GM21390 (cell line): ENCODE data around the gene TGFB2.

Experiments
- ATAC-seq: cut with Tn5 transposase; IDR thresholded peaks from one replicate; pipeline ENCODE4 v1.9.1; 2021; ENCODE audit not compliant: unreplicated experiment

The TGFB2 gene

DNA sequence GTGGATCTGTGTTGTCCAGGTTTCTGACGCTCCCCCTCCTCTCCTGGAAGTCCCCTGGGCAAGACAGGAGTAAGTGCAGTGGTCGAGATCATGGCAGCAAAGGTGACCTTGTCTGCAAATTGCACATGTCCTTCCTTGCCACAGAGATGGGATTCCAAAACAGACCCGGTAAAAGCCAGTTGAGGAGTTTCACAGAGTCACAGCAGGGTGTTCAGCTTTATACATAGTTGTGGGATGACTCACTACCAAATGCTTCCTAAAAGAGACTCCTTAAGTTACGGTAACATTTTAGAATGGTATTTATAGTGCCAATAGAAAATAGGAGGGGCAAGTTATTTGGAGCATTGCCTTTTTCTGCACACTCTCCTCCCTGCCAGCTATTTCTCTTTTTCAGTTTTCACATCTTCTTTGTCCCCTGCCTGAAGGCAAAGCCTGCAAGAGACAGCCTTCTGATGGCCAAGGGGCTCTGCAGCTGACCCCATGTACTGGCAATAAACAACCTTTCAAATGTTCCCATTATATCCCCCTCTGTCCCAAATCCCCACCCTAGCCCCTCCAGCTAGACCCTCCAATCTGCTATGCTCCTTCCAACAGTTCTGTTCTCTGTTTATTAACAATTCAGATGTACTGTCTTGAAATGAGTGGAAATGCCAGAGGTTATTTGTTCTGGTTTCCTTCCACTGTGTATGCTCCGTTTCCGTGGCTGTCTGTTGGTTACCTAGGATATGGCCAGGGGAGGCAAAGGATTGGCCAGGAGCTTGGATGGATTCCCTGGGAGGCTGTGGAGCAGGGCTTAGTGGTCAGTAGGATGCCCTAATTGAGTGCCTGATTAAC is 115.0 kb downstream of the TGFB2 start:
- peak; percentile 85 for ATAC-seq

DNA sequence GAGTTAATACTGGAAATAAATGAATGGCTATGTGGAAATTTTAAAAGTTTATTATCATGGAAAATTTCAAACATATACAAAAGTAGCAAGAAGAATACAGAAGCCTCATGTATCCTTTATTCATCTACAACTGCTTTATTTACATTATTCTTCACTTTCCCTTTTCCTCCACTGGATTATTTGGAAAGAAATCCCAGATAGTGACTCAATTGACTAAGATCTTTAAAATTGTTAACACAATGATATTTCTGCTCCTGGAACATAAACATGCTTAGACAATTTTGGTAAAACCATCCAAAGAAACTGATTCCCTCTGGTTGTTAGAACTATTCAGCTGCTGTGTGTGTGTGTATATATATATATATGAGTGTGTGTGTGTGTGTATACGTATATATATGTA is 116.2 kb downstream of the TGFB2 start:
- no peak for ATAC-seq

DNA sequence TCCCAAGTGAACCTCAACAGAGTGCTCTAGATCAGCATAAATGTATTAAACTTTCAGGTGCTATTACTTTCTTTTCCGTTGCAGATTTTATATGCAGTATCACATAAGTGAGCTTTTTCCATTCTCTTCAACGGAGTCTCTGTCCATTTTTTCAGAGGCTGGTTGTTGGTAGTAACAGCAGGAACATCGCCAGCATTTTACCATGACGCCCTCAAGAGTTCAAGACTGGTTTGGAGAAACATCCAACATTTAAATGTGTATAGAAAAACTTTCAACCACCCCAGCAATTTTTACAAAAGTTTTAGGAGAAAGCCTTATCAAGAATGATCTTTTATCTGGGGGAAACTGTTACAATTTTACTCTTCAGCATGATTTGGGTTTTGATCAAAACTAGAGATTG is 117.0 kb downstream of the TGFB2 start:
- ATAC-seq: no peak

DNA sequence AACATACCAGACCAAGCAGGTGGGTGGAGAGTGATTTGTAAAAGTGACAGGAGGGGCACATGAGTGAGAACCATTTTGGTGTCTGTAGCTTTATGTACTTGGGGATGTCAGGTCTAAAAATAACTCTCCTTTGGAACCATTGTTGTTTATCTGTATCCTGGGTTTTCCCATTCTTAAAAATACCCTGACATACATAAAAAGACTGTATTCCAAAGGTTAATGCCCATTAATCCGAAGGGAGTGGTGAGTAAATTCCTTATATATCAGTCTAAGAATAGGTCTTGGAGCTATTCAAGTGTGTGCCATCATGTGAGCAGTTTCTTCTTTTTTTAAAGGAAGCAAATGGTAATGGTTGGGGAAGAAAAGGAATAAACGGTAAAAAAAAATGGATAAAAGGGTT is 117.5 kb downstream of the TGFB2 start:
- ATAC-seq: no peak

DNA sequence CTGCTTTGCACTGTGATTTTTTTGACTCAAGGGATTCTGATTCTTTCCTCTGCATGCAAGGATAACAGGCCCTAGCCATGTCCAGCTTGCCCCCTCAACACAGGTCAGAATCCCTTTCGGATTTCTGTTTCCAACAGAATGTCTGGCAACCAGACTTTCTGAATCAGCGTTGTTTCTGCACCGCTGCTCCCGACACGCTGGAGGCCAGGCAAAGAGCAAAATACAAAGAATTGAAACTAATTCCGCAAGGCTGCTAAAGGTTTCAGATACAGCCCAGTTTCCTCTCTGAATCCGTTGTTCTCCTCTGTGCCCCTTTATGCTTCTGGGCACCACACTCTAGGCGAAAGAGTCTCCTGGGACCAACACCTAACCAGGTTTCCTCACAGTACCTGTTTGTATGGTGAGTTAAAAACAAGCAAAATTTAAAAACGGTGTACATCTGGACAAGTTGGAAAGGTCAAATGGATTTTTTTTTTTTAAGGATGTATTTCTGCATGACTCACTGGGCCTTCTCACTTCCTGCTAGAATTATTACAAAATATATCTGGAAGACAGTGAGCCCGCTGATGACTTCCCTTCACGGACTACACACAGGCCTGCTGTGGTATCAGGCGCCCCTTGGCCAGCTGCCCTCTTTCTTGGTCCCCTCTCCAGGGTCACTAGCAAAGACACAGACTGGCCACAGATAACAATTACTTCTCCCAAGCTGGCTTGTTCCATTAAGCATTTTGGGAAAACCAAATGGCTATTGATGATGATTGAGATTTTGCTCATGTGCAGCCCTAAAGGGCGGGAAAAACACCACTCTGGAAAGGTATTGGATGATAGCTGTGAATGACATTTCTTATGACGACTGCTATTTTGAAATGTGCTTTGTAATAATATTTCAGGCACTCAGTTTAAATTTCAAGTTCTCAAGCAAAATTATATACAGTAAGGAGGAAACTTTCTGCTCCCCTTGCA is 118.3 kb downstream of the TGFB2 start:
- ATAC-seq: no peak

DNA sequence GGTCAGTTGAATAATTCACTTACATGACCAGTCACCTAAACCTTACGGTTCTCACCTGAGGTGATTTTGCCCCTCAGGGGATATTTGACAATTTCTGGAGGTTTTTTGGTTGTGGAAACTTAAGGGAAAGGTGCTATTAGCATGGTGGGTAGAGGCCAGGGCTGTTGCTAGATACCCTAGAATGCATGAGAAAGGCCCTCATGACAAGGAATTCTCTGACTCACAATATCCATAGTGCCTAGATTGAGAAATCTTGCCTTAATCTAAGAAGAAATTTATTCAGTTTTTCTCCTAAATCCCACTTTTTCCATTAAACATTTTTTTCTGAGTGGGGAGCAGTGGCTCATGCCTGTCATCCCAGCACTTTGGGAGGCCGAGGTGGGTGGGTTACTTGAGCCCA is 119.7 kb downstream of the TGFB2 start:
- ATAC-seq: no peak

DNA sequence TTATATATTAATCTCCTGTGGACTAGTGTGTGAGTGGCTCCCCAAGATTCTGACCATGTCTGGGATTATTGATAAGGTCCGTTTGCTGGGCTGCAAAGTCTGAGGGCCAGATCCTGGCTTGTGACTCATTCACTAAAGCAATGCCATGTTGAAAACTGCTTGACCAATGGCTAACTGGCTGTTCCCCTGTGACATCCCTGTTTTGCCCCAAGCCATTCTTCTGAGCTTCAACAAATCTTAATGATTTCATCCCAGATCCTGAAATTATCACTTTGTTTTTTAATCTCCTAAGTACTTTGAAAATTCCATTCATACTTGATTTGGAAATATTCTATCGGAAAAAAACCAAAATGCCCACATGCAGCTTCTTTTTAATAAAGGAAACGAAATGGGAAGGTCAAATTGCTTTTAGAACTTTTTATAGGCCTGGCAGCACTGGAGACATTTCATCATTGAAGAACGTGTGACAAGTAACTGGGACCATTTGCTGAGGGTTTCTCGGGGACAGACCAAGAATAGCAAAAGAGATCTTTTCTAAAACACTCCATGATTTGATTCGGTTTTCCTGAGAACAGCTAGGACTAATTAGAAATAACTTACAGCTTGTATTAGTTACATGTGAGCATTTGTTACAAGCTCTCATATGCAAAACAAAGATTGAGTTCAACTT is 121.3 kb downstream of the TGFB2 start:
- no peak for ATAC-seq

DNA sequence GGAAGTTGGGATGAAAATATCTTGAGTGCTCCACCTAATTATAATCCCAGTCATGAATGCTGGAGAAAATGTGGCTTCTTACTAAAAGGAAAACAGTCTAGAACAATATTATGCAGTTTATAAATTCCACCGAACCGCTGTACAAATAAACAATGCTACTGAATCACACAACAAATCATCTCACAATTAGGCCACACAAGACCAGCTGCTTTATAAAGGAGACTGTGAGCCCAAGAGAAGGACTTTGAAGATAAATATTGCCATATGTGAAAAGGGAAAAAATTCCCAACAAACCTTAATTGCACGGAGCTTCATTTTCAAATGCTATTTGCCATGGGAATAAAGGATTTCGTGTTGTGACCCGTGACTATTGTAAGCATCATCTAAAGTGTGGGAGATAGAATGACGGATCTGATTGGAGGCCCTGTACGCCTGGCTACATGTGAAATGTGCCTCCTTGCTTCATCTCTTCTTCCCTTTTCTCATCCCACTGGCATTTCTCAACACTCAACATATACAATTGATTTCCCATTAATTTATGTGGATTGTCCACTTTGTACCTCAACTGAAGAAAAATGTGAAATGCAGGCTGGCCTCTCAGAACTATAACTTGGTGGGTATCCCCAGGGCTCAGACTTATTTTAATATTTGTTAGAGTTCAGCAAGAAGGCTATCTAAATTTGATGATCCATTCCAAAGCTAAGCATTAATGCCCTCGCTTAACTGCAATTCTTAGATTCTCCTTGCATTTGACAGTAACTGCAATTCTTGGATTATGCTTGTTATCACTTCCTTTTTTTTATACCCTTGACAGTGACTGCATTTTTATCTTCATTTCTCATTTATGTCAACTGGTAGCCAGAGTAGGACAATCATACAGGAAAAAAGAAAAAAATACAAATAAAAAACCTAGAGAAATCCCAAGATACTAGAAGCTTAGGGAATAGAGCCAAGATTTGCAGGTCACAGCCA is 122.3 kb downstream of the TGFB2 start:
- ATAC-seq: no peak

DNA sequence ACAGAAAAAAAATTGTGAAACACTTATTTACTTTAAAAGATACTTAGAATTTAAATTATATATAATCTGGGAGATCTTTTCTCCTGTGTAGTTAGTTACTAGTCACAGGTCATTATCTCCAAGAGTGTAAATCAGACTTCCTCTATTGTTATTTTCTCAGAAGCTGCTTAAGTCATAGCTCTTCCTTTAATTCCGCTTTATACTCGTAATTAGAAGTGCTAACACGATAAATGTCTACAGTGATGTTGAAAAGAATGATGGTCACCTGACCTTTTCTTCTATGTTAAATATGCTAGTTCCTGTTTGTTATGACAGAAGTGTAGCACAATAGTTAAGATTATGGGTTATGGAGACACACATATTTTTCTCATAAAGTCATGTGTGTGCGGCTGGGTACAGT is 123.6 kb downstream of the TGFB2 start:
- ATAC-seq: no peak

DNA sequence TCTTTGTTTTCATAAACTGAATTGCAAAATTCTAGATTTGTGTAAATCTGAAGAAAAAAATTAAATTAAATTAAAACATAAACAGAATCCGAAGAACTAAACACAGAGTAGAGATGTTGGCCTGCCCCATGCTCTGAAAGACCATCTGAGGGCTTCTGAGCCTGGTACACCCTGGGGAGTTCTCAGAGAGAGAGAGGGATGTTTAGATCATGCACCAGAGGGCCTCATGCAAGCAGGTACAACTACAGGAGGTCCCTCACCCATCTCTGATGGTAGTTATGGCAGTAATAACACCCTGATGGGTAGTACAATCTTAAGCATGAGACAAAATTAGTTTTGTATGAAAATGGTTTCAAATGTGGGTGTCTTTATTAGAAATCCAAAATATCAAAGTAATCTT is 127.7 kb downstream of the TGFB2 start:
- ATAC-seq: no peak

DNA sequence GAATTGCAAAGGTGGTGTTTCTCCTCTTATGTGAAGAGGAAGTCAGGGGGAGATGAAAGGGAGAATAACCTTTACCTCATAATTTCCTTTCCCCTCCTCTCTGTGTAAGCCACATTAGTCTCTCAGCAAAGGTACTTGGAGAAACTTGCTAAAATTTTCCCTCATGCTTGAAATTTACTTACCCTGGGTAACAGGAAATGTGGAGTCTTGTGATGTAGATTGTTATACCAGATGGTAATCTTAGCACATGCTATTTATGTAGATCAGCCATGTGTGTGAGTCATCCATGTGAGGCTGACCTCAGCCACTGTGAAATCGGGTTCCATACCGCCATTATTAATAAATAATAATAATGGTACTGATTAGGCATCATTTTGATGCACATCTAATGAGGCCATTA is 128.4 kb downstream of the TGFB2 start:
- ATAC-seq: peak; percentile 59

DNA sequence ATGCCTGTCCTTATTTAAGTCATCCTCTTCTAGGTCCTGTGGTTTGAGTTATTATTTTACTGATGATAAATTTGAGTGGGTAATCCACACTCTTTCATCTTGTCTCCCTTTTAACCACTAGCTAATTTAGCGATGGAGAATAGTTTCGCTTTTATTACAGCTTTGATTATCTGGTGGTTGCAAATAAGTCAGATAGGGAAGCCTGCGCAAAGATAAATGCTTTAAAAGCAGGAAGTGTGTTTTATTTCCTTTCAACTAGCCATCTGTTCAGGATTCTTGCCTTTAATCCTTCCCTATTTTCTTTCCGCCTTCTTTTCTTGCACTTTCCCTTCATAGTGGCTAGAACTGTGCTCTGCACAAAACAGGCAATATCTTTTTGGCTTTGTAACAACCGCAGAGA is 129.0 kb downstream of the TGFB2 start:
- no peak for ATAC-seq

DNA sequence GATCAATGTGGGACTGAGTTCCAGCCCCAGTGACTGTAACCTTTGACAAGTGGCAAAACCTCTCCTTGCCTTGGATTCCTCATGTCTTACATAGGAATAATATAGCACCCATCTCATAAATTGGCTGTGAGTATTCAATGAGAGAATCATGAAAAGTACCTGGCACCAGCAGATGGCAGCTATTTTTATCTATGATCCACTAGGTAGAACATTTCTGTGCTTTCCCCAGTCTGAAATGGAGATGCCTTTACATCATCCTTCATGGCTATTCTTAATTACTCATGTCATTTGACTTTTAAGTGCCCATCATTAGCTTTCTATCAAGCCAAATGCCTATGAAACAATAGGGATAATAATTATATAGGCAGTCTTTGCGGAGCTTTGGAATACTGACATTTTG is 130.1 kb downstream of the TGFB2 start:
- ATAC-seq: no peak

DNA sequence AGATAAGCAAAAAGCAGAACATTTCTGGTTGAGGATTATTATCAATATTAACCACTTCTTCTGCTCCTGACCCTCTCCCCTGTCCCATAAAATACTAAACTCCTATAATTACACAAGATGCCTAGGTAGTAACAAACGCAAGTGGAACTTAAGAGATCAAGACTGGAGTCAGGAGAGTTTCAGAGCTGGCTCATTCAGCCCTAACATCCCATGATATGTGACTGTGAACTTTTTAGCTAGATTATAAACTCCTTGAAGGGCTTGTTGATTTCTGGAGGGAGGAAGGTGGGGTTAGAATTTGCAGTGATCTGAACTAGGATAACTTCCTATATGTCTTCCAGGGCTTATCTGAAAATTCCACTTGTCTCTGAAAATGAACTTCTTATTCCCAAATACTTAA is 130.6 kb downstream of the TGFB2 start:
- ATAC-seq: no peak

DNA sequence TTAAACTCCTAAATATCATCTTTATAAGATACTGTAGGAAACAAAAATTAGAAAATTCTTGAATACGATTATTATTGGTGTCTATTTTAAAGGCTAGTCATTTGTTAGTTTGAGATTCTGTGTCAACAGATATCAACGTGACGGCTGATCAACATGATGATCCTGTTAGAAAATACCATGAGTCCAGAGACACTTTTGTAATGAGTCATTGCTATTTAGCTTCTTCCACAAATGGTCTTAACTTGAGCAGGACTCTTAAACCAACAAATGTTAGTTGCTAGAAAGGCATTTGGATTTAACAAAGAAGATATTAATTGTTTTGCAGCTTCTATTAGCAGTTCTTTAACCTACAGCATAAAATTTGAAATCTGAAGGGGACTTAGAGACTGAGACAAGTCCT is 131.2 kb downstream of the TGFB2 start:
- no peak for ATAC-seq

DNA sequence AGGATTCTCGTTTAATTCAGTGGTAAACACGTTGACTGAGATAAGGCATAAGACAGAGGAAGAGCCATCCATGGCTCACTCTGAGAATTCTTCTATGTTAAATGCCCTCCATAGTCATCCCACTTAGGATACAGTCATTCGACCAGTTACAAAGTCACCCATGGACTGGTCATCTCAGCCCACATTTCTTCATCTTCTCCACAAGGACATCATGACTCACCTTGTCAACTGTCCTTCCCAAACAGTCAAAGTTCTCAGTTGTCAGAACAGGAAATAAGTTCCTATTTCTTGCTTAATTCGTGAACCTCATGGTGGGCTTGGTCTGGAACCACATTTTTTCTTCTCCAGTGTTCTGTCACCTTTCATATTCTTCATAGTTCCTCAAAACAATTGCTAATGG is 133.2 kb downstream of the TGFB2 start:
- no peak for ATAC-seq

DNA sequence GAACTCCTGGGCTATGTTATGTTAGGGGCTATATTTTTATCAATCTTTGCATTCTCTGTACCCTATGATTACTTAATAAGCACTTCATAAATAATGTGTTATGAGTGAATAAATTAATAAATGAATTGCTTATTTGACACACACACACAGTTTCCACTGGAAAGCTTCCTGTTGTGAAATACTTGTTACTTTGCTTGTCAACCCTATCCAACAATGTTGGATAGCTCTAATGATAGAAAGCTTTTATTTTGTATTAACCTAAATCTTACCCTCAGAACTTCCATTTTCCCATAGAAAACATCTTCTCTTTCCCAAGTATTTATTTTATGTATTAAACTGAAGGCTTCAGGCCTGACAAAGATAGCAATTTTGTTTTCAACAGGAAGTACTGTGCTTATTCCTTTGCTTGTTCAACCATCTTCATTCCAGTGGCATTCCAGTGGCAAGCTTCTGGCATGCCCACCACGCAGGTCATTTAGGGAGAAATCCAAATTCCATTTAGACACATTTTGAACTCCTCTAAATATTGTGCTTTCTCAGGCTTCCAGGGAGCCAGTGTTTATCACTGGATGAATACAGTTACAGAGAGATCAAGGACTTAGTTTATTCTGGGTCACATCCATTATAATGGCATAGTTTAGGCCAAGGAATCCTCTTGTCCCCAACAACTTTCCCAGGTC is 134.4 kb downstream of the TGFB2 start:
- no peak for ATAC-seq

DNA sequence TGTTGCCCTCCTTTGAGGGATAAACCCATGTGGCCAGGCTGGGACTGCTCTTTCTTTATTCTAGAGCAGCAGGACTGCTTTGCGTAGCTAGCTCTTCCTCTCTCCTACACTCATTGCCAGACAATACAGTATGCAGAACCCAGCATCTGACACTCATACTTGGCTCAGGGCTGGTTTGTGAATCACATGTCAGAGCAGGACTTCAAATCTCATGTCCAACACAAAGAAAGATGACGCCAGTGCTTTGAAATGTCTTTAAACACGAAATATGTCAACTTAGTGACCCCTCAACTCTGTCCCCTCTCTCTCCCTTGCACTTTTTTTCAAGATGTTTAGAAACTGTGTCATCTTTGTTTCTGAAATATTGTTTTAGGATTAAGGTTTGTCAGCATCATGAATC is 135.0 kb downstream of the TGFB2 start:
- no peak for ATAC-seq

DNA sequence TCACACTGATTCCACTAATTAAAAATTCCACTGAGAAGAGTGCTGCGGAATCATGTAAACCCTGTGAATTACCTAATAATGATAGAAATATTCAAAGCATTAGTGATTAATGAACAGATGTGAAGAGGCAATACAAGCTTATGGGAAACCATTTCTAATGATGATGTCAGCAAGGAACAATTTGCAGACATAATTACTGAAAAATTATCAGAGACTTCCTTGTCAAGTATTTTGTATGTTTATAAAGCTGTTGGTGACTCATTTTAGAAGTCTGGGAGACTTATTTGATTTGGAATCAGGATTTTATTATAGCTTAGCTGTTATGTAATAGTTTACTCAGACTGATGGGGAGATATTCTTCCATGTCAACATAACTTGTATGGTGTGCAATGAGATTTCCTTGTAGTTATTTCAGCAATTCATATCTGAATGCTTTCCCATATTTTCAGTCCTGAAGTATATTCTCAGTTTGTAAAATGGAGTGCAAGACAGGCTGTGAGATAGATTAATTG is 135.5 kb downstream of the TGFB2 start:
- no peak for ATAC-seq
